Stimulated activated CD8-positive, alpha-beta memory T cell treated with anti-CD3 and anti-CD28 coated beads, Interleukin-7, amount 100 ng/mL, for 24 hours (primary cell): ENCODE measurements around the gene MAPK6.
A peak's percentile ranks its signal among the peaks of the same experiment; 100 is the strongest.
"Not testable (repeated sequence)": the region's sequence is repeated elsewhere in the genome, so short reads cannot be mapped to it uniquely, and the experiment has no call there.

Experiments used
- DNase-seq: peaks from one replicate; pipeline ENCODE4 v3.0.0-alpha.2; 2020; ENCODE audit warnings: low read depth

MAPK6 gene

GRCh38 chr15:52018693-52019393, at the start of gene MAPK6:
Gene MAPK6 (plus strand): TSS chr15:52019219. CDS start chr15:52046461, 27,242 bp downstream.
- peak; percentile 79 for DNase-seq

GRCh38 chr15:51969728-51970127, 49.3 kb upstream of the MAPK6 start:
- no peak for DNase-seq

DNA sequence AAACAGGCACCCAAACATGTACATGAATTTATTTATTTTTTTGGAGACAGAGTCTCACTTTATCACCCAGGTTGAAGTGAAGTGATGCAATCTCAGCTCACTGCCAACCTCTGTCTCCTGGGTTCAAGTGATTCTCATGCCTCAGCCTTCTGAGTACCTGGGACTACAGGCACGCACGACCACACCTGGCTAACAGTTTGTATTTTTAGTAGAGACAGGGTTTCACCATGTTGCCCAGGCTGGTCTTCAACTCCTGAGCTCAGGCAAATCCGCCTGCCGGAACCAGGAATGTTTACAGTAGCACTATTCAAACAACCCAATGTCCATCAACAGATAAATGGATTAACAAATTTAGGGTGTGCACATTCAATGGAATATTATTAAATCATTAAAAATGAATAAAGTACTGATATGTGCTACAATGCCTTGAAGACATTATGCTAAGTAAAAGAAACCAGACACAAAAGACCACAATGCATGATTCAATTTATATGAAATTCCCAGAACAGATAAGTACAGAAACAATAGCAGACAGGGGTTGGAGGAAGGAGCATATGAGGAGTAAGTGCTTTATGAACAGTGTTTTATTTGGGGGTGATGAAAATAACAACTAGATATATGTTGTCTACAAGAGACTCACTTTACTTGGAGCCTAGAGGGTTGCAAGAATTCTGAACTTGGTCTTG, 48.7 kb upstream of the MAPK6 start:
- DNase-seq = no peak

DNA sequence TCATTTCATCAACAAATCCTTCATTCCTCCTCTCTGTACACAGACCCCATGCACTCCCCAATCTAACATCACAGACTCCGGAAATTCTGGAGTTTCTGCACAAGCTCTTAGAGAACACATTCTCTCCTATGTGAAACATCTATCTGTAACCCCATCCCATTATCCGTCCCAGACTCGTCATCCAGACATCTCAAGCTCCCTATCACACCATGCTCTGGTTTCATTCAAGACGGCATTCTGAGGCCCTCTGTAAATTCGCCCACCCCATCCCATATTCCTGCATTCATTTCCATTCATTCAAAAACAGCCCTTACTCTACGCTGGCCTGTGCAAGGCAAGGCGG, 48.0 kb upstream of the MAPK6 start:
- no peak for DNase-seq

DNA sequence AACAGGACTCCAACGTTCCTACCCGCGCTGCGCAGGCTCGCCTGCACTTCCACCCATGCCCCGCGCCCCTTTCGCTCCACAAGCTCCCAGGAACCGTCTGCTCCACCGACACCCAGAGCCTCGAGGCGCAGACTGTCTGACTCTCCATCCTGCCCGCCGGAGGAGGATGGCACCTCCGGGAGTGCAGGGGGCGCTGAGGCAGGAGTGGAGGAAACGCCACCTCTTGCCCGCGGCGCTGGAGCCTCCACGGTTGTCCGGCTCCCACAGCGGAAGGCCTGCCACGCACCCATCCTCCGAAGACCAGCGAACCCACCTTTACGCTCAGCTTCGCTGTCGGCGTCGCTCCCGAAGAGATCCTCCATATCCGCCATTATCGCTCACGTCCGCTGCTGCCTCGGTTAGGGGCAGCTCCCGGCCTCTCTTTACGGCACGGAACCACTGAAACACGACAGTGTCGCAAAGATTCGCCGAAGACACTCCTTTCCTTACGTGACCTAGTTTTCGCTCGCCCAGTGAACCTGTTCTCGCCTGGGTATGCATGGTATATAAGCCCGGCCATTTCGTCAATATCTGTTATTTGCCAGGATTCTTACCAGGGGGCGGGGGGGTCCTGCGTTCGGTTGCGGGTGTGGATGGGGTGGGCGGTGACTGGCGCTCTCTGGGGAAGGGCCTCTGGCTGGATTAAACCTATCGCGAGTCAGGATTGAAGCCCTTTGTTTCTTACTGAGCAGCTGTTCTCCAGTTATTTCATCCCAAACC, 47.5 kb upstream of the MAPK6 start, which contains the start of gene LEO1:
LEO1 (minus strand) TSS at position 404 of the 759 bp plus-strand sequence; CDS start at position 371, 33 bp downstream.
- peak; percentile 65 for DNase-seq

GRCh38 chr15:51973220-51973619, 45.8 kb upstream of the MAPK6 start:
- DNase-seq = no peak

DNA sequence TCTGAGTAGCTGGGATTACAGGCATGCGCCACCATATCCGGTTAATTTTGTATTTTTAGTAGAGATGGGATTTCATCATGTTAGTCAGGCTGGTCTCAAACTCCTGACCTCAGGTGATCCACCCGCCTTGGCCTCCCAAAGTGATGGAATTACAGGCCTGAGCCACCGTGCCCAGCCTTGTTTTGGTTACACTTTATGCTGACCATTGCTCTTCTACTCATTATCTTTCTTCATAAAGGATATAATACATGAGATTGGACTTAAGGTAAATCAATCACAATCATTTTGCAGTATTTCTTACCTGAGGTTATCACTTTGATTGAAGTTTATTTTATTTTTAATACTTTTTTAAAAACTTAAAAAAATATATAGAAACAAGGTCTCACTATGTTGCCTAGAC, 45.2 kb upstream of the MAPK6 start:
- DNase-seq = no peak

DNA sequence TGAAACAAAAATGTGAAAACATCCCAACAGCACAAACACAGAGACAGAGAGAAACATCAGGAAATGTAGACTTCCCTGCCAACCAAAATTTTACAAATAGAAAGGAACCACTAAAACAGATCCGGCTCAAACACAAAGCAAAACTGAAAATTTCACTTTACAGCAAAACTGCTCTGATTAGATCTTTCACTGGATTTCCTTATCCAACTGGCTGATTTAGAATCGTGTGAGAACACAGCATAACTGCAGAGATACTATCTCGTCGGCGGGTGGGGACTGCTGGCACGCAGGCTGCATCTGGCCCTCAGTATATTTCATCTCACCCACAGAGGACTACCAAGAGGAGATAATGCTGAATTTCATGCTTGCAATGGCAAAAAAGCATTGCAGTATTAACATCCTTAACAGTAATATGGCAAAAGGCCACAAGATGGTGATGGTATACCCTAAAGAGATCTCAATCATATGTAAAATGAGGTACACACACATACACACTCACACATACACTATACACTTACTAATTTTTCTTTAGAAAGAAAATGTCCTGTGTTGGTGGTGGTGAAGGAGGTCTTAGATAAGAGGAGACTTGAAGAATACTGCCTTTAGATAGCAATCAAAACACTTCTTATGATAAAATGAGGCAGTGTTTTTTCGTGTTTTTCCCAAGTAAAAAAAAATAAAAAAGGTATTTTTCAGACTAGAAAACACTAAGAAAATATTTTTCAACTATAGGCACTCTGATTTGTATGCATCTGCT, 36.8 kb upstream of the MAPK6 start:
- DNase-seq = peak; percentile 17

GRCh38 chr15:51982770-51983103, 36.3 kb upstream of the MAPK6 start:
- DNase-seq = no peak

GRCh38 chr15:51991141-51991540, 27.9 kb upstream of the MAPK6 start:
- DNase-seq = no peak

- DNase-seq = no peak
Observed at GRCh38 chr15:51992953-51993352, 26.1 kb upstream of the MAPK6 start.

GRCh38 chr15:52002351-52002750, 16.7 kb upstream of the MAPK6 start:
- DNase-seq = no peak

DNA sequence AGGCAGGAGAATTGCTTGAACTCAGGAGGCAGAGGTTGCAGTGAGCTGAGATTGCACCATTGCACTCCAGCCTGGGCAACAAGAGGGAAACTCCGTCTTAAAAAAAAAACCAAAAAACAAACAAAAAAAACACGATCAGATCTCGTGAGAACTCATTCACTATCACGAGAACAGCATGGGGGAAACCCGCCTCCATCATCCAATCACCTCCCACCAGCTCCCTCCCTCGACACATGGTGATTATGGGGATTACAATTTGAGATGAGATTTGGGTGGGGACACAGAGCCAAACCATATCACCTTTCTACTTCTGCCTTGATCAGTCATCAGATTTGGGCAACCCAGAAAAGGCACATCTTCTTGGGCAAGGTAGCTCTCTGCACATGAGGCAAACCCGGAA, 15.9 kb upstream of the MAPK6 start:
- DNase-seq = not testable (repeated sequence)

GRCh38 chr15:52003710-52004109, 15.3 kb upstream of the MAPK6 start:
- no peak for DNase-seq

GRCh38 chr15:52004806-52005205, 14.2 kb upstream of the MAPK6 start:
- DNase-seq = no peak

DNA sequence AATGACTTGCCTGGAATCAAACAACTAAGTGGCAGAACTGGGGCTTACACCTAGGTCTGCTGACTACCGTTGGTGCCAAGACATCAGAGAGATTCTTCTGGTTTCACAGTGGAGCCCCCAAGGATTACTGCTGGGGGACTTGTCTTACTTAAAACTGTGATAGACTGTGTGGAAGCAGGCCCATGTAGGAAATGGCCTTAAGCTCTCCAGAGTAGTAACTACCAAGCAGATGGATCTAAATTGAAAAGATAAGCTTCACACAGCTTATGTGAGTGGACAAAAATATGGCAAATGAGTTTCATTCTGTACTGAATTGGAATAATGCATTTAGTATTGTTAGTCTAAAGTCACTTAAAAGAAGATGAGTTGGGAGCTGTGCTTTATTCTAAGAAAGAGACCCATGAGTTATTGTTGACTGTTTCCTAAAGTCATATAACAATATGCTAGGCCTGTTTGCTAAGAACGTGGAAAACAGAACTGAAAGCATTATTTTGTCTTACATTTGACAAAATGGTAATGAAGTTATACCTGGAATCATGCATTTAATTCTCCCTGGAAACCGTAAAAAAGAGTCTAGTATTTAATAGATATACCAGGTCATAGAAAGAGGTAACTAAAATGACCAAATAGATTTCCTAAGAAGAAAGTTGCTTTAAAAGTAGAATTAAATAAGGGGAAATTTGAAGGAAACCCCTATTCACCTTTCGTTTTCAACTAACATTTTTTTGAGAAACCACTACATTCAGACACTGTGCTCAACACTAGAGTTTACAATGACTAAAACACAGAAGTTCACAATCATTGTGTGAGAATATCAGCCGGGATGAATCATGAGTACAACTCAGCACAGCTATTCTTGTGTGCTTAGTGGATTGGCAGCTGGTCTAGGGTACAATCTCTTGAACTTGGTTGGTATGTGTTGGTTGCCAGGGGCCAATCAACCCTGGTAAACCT, 13.0 kb upstream of the MAPK6 start:
- no peak for DNase-seq

GRCh38 chr15:52006702-52007340, 12.2 kb upstream of the MAPK6 start:
- no peak for DNase-seq

- no peak for DNase-seq
Observed at GRCh38 chr15:52008359-52008697, 10.7 kb upstream of the MAPK6 start.

GRCh38 chr15:52008698-52009434, 10.2 kb upstream of the MAPK6 start:
- DNase-seq = no peak
